A549 (cell line): ENCODE measurements around the gene SF1. TPM values are rescaled to one million over a fixed set of nuclear protein-coding genes. Genes with fewer than 3 reads are reported as not detected.

Experiments used
- ATAC-seq, 2 experiments: fragments of 200-7000 bp in 1 of 2; fragments of >200 bp in 1 of 2; cut with Nextera tagmentation in 1 of 2; cut with Tn5 transposase in 1 of 2; 3 replicates each; pipeline versions ENCODE4 v1.8.0 to v1.9.1; 2018 to 2020; ENCODE audit warnings: mild to moderate bottlenecking in 1 of 2, moderate library complexity in 1 of 2
- CTCF ChIA-PET: fragments of 300-600 bp; sonication (Branson Sonifier 250); formaldehyde crosslinking; extraction: SDS; loops from one replicate; lab custom pipeline; 2021; ENCODE audit warnings: antibody characterized with exemption, inconsistent platforms; lab: Yijun Ruan, JAX
- POLR2A ChIA-PET: fragments of 350-600 bp; formaldehyde crosslinking; extraction: SDS; loops from one replicate; lab custom pipeline; 2021; ENCODE audit warnings: antibody characterized with exemption, inconsistent platforms; lab: Yijun Ruan, JAX
- DNase-seq, 2 experiments: peaks; one replicate each; pipeline versions ENCODE4 v3.0.0 to v3.0.0-alpha.2; 2011 to 2016; ENCODE audit warnings: low read depth in 1 of 2, low spot score in 1 of 2
- FAIRE-seq: peaks from 2 replicates; lab custom pipeline; 2011; peaks lifted over from hg19 to GRCh38; lab: Jason Lieb, UNC
- H3K27ac ChIP-seq, 2 experiments: fragments of >200 bp; sonication (Bioruptor Twin); formaldehyde crosslinking; 3 replicates each; pipeline ENCODE4 v1.5.1; 2016 to 2017
- H3K4me1 ChIP-seq: fragments of >200 bp; sonication (Bioruptor Twin); formaldehyde crosslinking; 3 replicates; pipeline ENCODE4 v1.6.1; 2016
- H3K4me2 ChIP-seq: fragments of >200 bp; sonication (Bioruptor Twin); formaldehyde crosslinking; 3 replicates; pipeline ENCODE4 v1.6.1; 2016
- H3K4me3 ChIP-seq: fragments of >200 bp; sonication (Bioruptor Twin); formaldehyde crosslinking; 3 replicates; pipeline ENCODE4 v1.5.1; 2016
- H3K9me3 ChIP-seq: fragments of >200 bp; sonication (Bioruptor Twin); formaldehyde crosslinking; 3 replicates; pipeline ENCODE4 v1.6.1; 2016
- BHLHE40 ChIP-seq: IDR thresholded peaks from 2 replicates; pipeline ENCODE4 v1.6.1; 2012; ENCODE audit warnings: low read depth, low read length, inconsistent platforms
- CHD2 ChIP-seq: fragments of 150-350 bp; IDR thresholded peaks from 2 replicates; pipeline ENCODE4 v1.6.1; 2014; ENCODE audit warnings: low read length; ENCODE audit not compliant: partially characterized antibody
- CHD4 ChIP-seq: fragments of 200-600 bp; sonication (generic); IDR thresholded peaks from 2 replicates; pipeline ENCODE4 v1.6.1; 2016; ENCODE audit warnings: antibody characterized with exemption, mild to moderate bottlenecking, borderline replicate concordance
- CTCF ChIP-seq: fragments of >200 bp; sonication (Bioruptor Twin); formaldehyde crosslinking; IDR thresholded peaks from 3 replicates; pipeline ENCODE4 v1.5.1; 2016
- FOSB ChIP-seq: fragments of 250-450 bp; sonication (Bioruptor Pico); IDR thresholded peaks from 2 replicates; pipeline ENCODE4 v1.5.0; 2020; ENCODE audit warnings: mild to moderate bottlenecking, moderate library complexity
- FOSL2 ChIP-seq, 2 experiments: fragments of 450-650 bp in 1 of 2; fragments of >200 bp in 1 of 2; sonication (Bioruptor Twin) in 1 of 2; formaldehyde crosslinking; IDR thresholded peaks; 2 replicates each; pipeline versions ENCODE4 v1.5.0 to v1.6.1; 2016 to 2020; ENCODE audit warnings: mild to moderate bottlenecking in 1 of 2, moderate library complexity in 1 of 2
- FOXS1 ChIP-seq: fragments of 250-450 bp; sonication (Bioruptor Pico); IDR thresholded peaks from 2 replicates; pipeline ENCODE4 v1.5.0; 2020; ENCODE audit warnings: mild to moderate bottlenecking, moderate library complexity
- HDAC2 ChIP-seq: fragments of 200-600 bp; sonication (generic); IDR thresholded peaks from 2 replicates; pipeline ENCODE4 v1.6.1; 2016
- HOXB5 ChIP-seq: fragments of 250-450 bp; sonication (Bioruptor Pico); IDR thresholded peaks from 2 replicates; pipeline ENCODE4 v1.5.0; 2020; ENCODE audit warnings: mild to moderate bottlenecking, moderate library complexity
- POLR2AphosphoS2 ChIP-seq: conservative IDR thresholded peaks from 2 replicates; pipeline ENCODE4 v1.6.1; 2012; ENCODE audit warnings: low read length, improper control_type of control experiment, inconsistent platforms
- RAD21 ChIP-seq, 2 experiments: fragments of >200 bp in 1 of 2; sonication (Bioruptor Twin) in 1 of 2; formaldehyde crosslinking in 1 of 2; IDR thresholded peaks in 1 of 2; conservative IDR thresholded peaks in 1 of 2; 2 replicates in 1 of 2; 3 replicates in 1 of 2; pipeline ENCODE4 v1.6.1; 2012 to 2018; ENCODE audit warnings: inconsistent platforms in 1 of 2
- RCOR1 ChIP-seq: fragments of 150-350 bp; IDR thresholded peaks from 2 replicates; pipeline ENCODE4 v1.6.1; 2014; ENCODE audit warnings: antibody characterized with exemption, low read length, low read depth
- RNF2 ChIP-seq: fragments of 200-600 bp; sonication (generic); IDR thresholded peaks from 2 replicates; pipeline ENCODE4 v1.6.1; 2016; ENCODE audit warnings: low read depth, mild to moderate bottlenecking, antibody characterized with exemption, moderate library complexity, borderline replicate concordance
- SREBF2 ChIP-seq: fragments of 450-650 bp; IDR thresholded peaks from 2 replicates; pipeline ENCODE4 v1.6.1; 2014; ENCODE audit warnings: mild to moderate bottlenecking, moderate library complexity
- TFCP2L1 ChIP-seq: fragments of 250-450 bp; sonication (Bioruptor Pico); IDR thresholded peaks from 2 replicates; pipeline ENCODE4 v1.5.0; 2021; ENCODE audit warnings: mild to moderate bottlenecking
- ZC3H11A ChIP-seq: fragments of 450-650 bp; IDR thresholded peaks from 2 replicates; pipeline ENCODE4 v1.6.1; 2014; ENCODE audit warnings: antibody characterized with exemption, mild to moderate bottlenecking
- ZFP36 ChIP-seq: fragments of 450-650 bp; IDR thresholded peaks from 2 replicates; pipeline ENCODE4 v1.6.1; 2014; ENCODE audit warnings: borderline replicate concordance; ENCODE audit not compliant: partially characterized antibody
- ZNF302 ChIP-seq: fragments of 250-450 bp; sonication (Bioruptor Pico); IDR thresholded peaks from 2 replicates; pipeline ENCODE4 v1.9.0; 2021; ENCODE audit warnings: inconsistent platforms, mild to moderate bottlenecking, moderate library complexity
- ZSCAN20 ChIP-seq: fragments of 250-450 bp; sonication (Bioruptor Pico); IDR thresholded peaks from 2 replicates; pipeline ENCODE4 v1.8.0; 2022; ENCODE audit warnings: mild to moderate bottlenecking, moderate library complexity
- WGBS: methylation state at CpG from one replicate; pipeline ENCODE4 v1.1.6; 2017; ENCODE audit errors: missing lambda C conversion rate; 5-methylcytosine and 5-hydroxymethylcytosine counted together
- polyA plus RNA-seq, 4 experiments: library from polyadenylated mRNA; depleted of rRNA in 3 of 4; stranded (reverse); fragments of >200 nt; fragmentation: RNase III in 1 of 4; extraction: RNeasy Plus Mini Kit Qiagen cat#74134 plus additional on column Dnase treatment in 1 of 4; gene quantifications; 2 replicates in 3 of 4; 3 replicates in 1 of 4; pipeline ENCODE4 v1.2.3, GENCODE V29; 2011 to 2017
- TF ChIP-seq, protein P1 (sequence below): fragments of 250-450 bp; sonication (Bioruptor Pico); IDR thresholded peaks from 2 replicates; pipeline ENCODE4 v1.5.0; 2021; ENCODE audit warnings: mild to moderate bottlenecking, moderate library complexity, borderline replicate concordance

SF1 gene
- polyA plus RNA-seq, 2 of the 4 experiments (the other 2 are of a cell fraction), result 104 to 310 TPM

- Histone ChIP-seq H3K4me3 (no peak overlapping the region), H3K9me3 (no peaks in the 10 kb centered on the region), H3K27ac (no peak overlapping the region), H3K4me2 (peak overlapping the region; percentile 40; the same call in 2 of the 3 replicates), H3K4me1 (peaks cover 5% of the 10 kb centered on the region; the same call in 2 of the 3 replicates)
- TF ChIP-seq RNF2 (no peak), CHD2 (no peak), FOSB (CRISPR knock-in tag) (no peak), RAD21 (conservative IDR thresholded peaks at IDR 0.05 in 1 of 2, IDR thresholded peaks at IDR 0.05 in 1 of 2) (no peak)
- no peak for DNase-seq
- FAIRE-seq, result no peak
- ChIA-PET POLR2A (interaction anchor here (0.7 kb wide), 1 partner anchor 424 kb away, joined by 3 read pairs; no protein-coding TSS in a partner anchor), CTCF (interaction anchor here (0.8 to 11.6 kb wide), 3 partner anchors 12 to 41 kb away, joined by 3 to 97 read pairs (median 4); partner anchors contain the start of gene RASGRP2)
- WGBS, result 30% methylated on average over 13 of the region's 21 CpGs
- peak; percentile 63 to 82; a peak in 5 of 6 replicates for ATAC-seq
Measured at GRCh38 chr11:64729851-64730382, 48.4 kb downstream of the SF1 start.

DNA sequence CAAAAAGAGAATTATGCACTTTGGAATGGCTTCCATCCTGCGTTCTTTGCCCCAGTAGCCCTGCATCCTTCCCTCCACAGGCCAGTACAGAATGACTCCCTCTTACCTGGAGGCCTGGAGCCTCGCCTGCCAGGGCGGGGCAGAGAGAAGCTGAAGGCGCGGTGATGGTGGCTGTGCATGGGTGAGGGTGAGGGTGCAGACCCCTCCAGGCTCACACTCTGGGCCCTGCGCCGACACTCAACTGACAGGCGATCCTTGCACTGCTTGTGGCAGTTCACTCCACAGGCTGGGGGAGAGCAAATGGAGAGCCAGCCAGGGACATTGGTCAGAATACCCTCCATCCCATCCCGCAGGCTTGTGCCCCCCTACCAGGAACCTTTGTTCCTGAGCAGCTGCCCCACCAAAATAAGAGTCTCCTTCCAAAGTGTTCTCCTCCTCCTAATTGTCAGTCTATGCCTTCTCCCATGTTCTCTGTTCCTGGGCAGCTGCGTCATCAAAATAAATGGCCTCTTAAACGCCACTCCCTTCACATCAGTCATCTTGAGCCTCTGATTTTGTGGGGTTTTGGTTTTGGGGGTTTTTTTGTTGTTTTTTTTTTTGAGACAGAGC, 49.5 kb downstream of the SF1 start:
- H3K27ac ChIP-seq, result no peak overlapping the region
- no peak overlapping the region for H3K4me2 ChIP-seq
- peaks cover 14% of the 10 kb centered on the region; the same call in 2 of the 3 replicates for H3K4me1 ChIP-seq
- ChIA-PET CTCF (interaction anchor here (0.8 to 11.6 kb wide), 2 partner anchors 13 to 40 kb away, joined by 3 to 97 read pairs; partner anchors contain the start of gene RASGRP2), POLR2A (interaction anchor here (0.7 kb wide), 1 partner anchor 423 kb away, joined by 3 read pairs; no protein-coding TSS in a partner anchor)
- no peaks in the 10 kb centered on the region for H3K9me3 ChIP-seq
- no peak for TF ChIP-seq ZC3H11A
- no peak for TF ChIP-seq ZFP36
- no peak for TF ChIP-seq FOXS1 (CRISPR knock-in tag)
- no peak for TF ChIP-seq ZNF302 (CRISPR knock-in tag)
- no peak for TF ChIP-seq RAD21 (conservative IDR thresholded peaks at IDR 0.05 in 1 of 2, IDR thresholded peaks at IDR 0.05 in 1 of 2)
- TF ChIP-seq RNF2, result no peak
- TF ChIP-seq POLR2AphosphoS2, result no peak
- TF ChIP-seq BHLHE40, result no peak
- TF ChIP-seq SREBF2, result no peak
- TF ChIP-seq FOSL2 (IDR thresholded peaks at IDR 0.05), result no peak
- TF ChIP-seq FOSL2 (CRISPR knock-in tag; IDR thresholded peaks at IDR 0.05), result no peak
- no peak for TF ChIP-seq ZSCAN20 (CRISPR knock-in tag)
- TF ChIP-seq HDAC2, result no peak
- TF ChIP-seq CHD4, result no peak
- TF ChIP-seq CTCF, result no peak
- no peak for TF ChIP-seq TFCP2L1 (CRISPR knock-in tag)
- TF ChIP-seq, all 56 proteins: peak for 0
- no peak for FAIRE-seq
- WGBS, result 87% methylated on average over 11 of the region's 11 CpGs
- no peak overlapping the region for H3K4me3 ChIP-seq
- ATAC-seq, result no peak
- DNase-seq, result no peak

DNA sequence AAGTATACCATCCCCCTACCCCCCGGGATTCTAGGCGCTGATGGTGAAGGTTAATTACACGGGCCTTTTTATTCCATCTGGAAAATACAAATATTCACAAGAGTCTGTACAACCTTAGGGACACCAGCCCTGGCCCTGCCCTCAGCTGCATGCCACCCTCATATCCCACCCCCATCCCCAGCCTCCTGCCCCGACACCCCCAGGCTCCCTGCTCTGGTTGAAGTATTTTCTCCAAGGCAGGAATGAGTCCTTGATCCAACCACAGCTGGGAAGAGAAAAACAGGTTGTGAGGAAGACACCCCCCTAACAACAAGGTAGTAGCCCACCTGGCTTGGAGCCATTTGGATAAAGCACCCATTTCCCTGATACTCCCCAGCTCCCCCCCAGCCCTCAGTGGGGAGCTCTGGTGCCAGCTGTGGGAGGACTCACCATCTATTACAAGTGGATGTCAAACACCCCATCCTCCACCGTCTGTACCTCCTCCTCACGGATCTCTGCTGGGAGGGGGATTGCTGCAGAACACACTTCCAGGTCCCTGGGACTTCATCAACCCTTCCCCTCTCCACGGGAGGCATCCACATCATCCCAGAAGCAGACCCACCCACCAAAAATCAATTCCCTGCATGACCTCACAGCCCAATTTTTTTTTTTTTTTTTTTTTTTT, 51.3 kb downstream of the SF1 start:
- FAIRE-seq (no peak), ATAC-seq (no peak), DNase-seq (no peak)
- Histone ChIP-seq H3K4me3 (no peak overlapping the region), H3K9me3 (no peaks in the 10 kb centered on the region), H3K27ac (no peak overlapping the region), H3K4me2 (no peak overlapping the region), H3K4me1 (peaks cover 18% of the 10 kb centered on the region; the same call in 2 of the 3 replicates)
- POLR2A ChIA-PET, result no interaction called here
- CTCF ChIA-PET, result interaction anchor here (0.7 to 11.6 kb wide), 7 partner anchors 10 to 438 kb away, joined by 3 to 97 read pairs (median 8); partner anchors contain the start of gene RASGRP2
- TF ChIP-seq ZFP36 (no peak), CHD2 (no peak), TFCP2L1 (CRISPR knock-in tag) (no peak), HOXB5 (no peak), RCOR1 (no peak)
- TF ChIP-seq, protein P1, sequence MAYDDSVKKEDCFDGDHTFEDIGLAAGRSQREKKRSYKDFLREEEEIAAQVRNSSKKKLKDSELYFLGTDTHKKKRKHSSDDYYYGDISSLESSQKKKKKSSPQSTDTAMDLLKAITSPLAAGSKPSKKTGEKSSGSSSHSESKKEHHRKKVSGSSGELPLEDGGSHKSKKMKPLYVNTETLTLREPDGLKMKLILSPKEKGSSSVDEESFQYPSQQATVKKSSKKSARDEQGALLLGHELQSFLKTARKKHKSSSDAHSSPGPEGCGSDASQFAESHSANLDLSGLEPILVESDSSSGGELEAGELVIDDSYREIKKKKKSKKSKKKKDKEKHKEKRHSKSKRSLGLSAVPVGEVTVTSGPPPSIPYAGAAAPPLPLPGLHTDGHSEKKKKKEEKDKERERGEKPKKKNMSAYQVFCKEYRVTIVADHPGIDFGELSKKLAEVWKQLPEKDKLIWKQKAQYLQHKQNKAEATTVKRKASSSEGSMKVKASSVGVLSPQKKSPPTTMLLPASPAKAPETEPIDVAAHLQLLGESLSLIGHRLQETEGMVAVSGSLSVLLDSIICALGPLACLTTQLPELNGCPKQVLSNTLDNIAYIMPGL, result no peak
- WGBS, result 58% methylated on average over 6 of the region's 7 CpGs
